Spinal cord (tissue), 10 donors: ENCODE results near the gene FAM180A. TPM values are rescaled to one million over a fixed set of nuclear protein-coding genes. Genes with fewer than 3 reads are reported as not detected.

Source experiments
- DNase-seq, 6 donors: peaks; one replicate each; pipeline versions ENCODE4 v3.0.0 to v3.0.0-alpha.2; 2013 to 2015; ENCODE audit warnings: low spot score in 6 of 6, low read depth in 4 of 6
- H3K27ac ChIP-seq: one replicate; pipeline ENCODE4 v1.5.1; 2013; ENCODE audit warnings: low read depth, low read length, control low read depth
- H3K27me3 ChIP-seq: one replicate; pipeline ENCODE4 v1.6.1; 2013; ENCODE audit warnings: low read length; ENCODE audit not compliant: control insufficient read depth, insufficient read depth
- H3K36me3 ChIP-seq: one replicate; pipeline ENCODE4 v1.6.1; 2013; ENCODE audit warnings: low read length; ENCODE audit not compliant: control insufficient read depth, insufficient read depth
- H3K4me1 ChIP-seq: one replicate; pipeline ENCODE4 v1.6.1; 2013; ENCODE audit warnings: low read length; ENCODE audit not compliant: control insufficient read depth, insufficient read depth
- H3K4me3 ChIP-seq: one replicate; pipeline ENCODE4 v1.5.1; 2013; ENCODE audit warnings: low read depth, low read length, control low read depth
- H3K9me3 ChIP-seq: one replicate; pipeline ENCODE4 v1.6.1; 2013; ENCODE audit warnings: low read length; ENCODE audit not compliant: control insufficient read depth, insufficient read depth
- WGBS: methylation state at CpG from one replicate; pipeline ENCODE4 v1.1.5; 2013; ENCODE audit warnings: missing lambda C conversion rate; ENCODE audit not compliant: insufficient coverage; 5-methylcytosine and 5-hydroxymethylcytosine counted together
- polyA plus RNA-seq, 2 donors: library from polyadenylated mRNA; unstranded; fragments of 120-200 nt; gene quantifications; one replicate each; pipeline ENCODE4 v1.2.1, GENCODE V29; 2013; ENCODE audit not compliant: insufficient read length in 2 of 2
- total RNA-seq, 2 donors: library from RNA; depleted of rRNA in 1 of 2; stranded (reverse); fragments of 120-200 nt in 1 of 2; fragments of >200 nt in 1 of 2; gene quantifications; one replicate each; pipeline versions ENCODE4 v1.2.3 to v1.2.4, GENCODE V29; 2013 to 2014
- donor health status: healthy.

The FAM180A gene
- total and polyA plus RNA-seq, 4 donors, result 0.21 to 0.99 (median 0.41) TPM

DNA sequence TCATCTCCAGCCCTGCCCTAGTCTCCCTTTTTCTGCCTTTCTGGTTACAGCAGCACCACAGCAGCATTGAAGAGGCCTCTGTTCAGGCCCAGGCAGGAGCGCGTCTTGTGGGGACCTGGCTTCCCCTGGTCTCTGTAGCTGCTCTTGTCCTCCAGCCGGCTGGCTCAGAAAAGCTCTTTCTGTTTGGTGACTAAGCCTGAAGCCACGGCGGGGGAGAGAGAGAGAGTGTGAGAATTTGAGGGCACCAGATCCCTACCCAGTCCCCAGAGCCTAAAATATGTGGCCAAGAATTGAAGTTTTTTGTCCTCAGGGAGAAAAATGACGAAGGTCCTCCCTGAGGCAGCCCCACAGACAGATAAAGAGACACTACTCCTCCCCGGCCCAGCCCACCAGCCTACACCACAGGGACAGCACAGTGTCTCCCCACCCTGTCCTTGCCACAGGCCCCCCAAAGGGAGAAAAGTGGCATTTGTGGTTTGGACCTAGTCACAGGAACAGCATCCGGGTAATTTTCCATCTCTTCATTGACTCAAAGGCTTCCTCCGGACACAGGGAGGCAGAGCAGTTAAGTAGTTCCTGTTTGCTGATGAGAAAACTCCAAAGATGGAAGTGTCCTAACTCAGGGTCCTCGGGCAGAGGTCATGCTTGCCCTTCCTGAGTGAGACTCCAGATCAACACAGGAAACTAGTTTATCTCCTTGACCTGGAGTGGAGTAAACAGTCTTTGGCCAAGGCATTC lies 13.3 kb upstream of the FAM180A start:
- Histone ChIP-seq H3K9me3 (no peaks in the 10 kb centered on the region), H3K4me1 (no peaks in the 10 kb centered on the region), H3K36me3 (no peaks in the 10 kb centered on the region), H3K27ac (no peak overlapping the region), H3K27me3 (peaks cover 2% of the 10 kb centered on the region), H3K4me3 (no peak overlapping the region)
- no peak for DNase-seq
- 90% methylated on average over 7 of the region's 10 CpGs for WGBS

DNA sequence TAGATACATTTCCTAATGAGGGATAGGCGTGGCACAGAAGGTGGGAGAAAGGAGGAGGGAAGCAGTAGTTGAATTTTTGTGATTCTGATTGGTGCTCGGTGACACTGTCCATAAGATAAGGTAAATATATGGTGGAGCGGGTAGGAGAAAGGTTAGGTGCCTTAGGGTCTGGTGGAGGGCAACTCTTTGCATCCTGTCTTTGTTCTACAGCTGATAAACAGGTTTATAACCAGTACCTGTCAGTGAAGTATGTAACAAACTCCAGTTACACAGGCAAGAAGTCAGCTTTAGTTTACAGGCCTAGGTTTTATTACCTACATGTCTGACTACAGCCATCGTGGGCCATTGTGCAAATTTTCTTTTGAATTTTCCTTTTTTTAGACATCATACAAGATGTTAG lies 10.9 kb upstream of the FAM180A start:
- Histone ChIP-seq H3K4me1 (no peaks in the 10 kb centered on the region), H3K27me3 (no peaks in the 10 kb centered on the region), H3K9me3 (no peaks in the 10 kb centered on the region), H3K36me3 (no peaks in the 10 kb centered on the region), H3K27ac (no peak overlapping the region), H3K4me3 (no peak overlapping the region)
- WGBS, result 87% methylated on average over 3 of the region's 4 CpGs
- no peak for DNase-seq

DNA sequence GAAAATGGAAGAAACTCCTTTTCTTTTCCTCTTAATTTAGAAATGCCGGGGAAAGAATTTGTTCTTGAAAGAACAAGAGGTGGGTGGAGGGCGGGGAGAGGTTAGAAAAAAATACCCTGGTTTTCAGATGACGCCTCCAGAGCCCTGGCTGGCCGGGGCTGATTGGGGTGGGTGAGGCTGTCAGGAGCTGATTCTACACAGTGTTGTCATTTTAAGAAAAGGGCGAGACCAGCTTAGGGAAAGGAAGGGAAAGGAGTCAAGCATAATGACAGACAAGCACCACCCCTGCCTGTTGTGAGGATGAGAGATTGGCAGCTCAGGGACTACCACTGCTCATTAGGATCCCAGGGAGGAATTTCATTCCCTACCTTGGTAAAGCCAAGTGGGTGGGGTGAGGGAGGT lies 9.9 kb upstream of the FAM180A start:
- Histone ChIP-seq H3K27ac (peak overlapping the region; percentile 35), H3K4me1 (no peaks in the 10 kb centered on the region), H3K9me3 (no peaks in the 10 kb centered on the region), H3K27me3 (no peaks in the 10 kb centered on the region), H3K4me3 (no peak overlapping the region), H3K36me3 (no peaks in the 10 kb centered on the region)
- WGBS, result 62% methylated on average over 5 of the region's 5 CpGs
- DNase-seq, result peak in 1 of 6 donors; percentile 35

DNA sequence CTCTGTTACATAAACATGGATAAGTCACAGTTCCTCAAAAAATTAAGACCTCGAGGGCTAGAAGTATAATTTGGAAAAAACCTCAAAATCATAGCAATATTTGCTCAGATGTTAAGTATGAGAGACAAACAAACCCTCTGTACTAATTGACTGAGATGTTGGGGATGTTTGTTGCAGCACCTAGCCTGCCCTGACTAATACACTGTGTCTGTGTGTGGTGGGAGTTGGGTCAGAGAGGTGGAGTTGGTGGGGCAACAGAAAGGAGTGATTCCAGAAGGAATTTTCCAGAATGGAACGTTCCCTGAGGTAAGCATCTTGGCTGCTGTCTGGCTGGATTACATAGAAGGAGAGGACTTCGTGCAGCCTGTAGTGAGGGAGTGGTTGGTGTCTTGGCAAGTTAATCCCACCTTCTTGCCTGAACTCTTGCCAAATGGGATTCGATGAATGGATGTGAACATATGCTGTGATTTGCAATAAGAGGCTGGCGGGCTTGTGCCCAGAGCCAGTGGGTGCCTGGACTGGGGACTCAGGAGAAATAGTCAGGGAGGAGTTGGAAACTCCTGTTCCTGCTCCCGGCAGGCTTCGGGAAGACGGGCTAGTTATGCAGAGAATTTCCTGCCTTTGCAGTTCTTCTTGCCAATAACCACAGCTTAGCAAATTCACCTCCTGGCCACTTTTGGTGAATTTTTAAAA lies 9.3 kb upstream of the FAM180A start:
- DNase-seq, result peak in 1 of 6 donors; percentile 83
- Histone ChIP-seq H3K9me3 (no peaks in the 10 kb centered on the region), H3K27me3 (no peaks in the 10 kb centered on the region), H3K27ac (peak overlapping the region; percentile 35), H3K4me1 (no peaks in the 10 kb centered on the region), H3K36me3 (no peaks in the 10 kb centered on the region), H3K4me3 (no peak overlapping the region)
- 64% methylated on average over 4 of the region's 8 CpGs for WGBS

- H3K36me3 ChIP-seq, result no peaks in the 10 kb centered on the region
- H3K4me1 ChIP-seq, result no peaks in the 10 kb centered on the region
- no peak overlapping the region for H3K27ac ChIP-seq
- no peak overlapping the region for H3K4me3 ChIP-seq
- WGBS, result 56% methylated on average over 3 of the region's 5 CpGs
- H3K9me3 ChIP-seq, result no peaks in the 10 kb centered on the region
- no peaks in the 10 kb centered on the region for H3K27me3 ChIP-seq
- DNase-seq, result no peak
These were observed 7.6 kb upstream of the FAM180A start for GRCh38 chr7:135756191-135756590.

DNA sequence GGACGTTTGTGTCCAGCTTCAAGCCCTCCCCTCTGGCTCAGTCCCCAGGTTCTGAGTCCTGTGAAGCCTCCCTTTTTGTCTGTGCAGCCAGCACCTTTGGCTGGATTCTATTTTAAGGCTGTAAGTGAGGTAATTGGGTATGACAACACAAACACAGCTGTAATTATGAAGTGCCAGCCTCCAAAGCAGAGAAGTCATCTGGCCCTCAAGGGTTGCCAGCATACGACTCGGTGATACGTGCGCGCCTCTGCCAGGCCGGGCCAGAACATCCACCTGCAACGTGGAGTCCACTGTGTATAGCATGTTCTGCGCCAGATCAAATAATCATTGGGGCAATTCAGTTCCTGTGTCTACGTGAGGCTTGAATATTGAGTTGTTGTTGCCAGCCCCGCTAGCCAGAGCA lies 6.7 kb upstream of the FAM180A start:
- WGBS, result 84% methylated on average over 11 of the region's 11 CpGs
- DNase-seq, result peak in 1 of 6 donors; percentile 36
- no peak overlapping the region for H3K4me3 ChIP-seq

GRCh38 chr7:135753616-135754413 lies 5.2 kb upstream of the FAM180A start:
- 81% methylated on average over 6 of the region's 8 CpGs for WGBS

More for the DNA sequence above, 6.7 kb upstream of the FAM180A start:
- H3K36me3 ChIP-seq, result no peaks in the 10 kb centered on the region
- no peaks in the 10 kb centered on the region for H3K9me3 ChIP-seq
- H3K27me3 ChIP-seq, result no peaks in the 10 kb centered on the region
- no peak overlapping the region for H3K27ac ChIP-seq
- no peaks in the 10 kb centered on the region for H3K4me1 ChIP-seq

DNA sequence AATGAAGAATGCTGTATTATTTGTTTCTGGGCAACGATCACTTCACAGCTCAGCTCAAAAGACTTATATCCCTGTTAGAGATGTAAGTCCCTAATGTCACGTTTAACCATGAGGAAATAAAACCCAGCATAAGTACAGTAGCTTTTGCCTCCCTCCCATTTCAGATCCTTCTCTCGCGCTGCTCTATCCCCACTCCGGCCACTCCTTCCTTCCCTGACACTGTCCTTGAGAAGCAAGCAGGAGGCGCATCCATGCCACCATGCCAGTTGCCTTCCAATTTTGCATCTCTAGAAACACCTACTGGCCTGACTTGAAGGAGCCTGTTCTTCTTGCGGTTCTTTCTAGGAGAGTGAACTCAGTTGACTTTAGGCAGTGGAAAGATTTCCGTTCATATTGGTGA lies 1.2 kb downstream of the FAM180A start:
- Histone ChIP-seq H3K9me3 (no peaks in the 10 kb centered on the region), H3K36me3 (no peaks in the 10 kb centered on the region), H3K4me3 (no peak overlapping the region), H3K27me3 (no peaks in the 10 kb centered on the region), H3K27ac (no peak overlapping the region), H3K4me1 (peaks cover 6% of the 10 kb centered on the region)
- WGBS, result 88% methylated on average over 7 of the region's 8 CpGs
- DNase-seq, result no peak

More at GRCh38 chr7:135753616-135754413, 5.2 kb upstream of the FAM180A start:
- no peak for DNase-seq
- H3K4me1 ChIP-seq, result no peaks in the 10 kb centered on the region
- H3K36me3 ChIP-seq, result no peaks in the 10 kb centered on the region
- no peak overlapping the region for H3K27ac ChIP-seq
- H3K9me3 ChIP-seq, result no peaks in the 10 kb centered on the region
- H3K27me3 ChIP-seq, result no peaks in the 10 kb centered on the region
- H3K4me3 ChIP-seq, result no peak overlapping the region

GRCh38 chr7:135745703-135746312 lies 2.8 kb downstream of the FAM180A start:
- WGBS, result 82% methylated on average over 3 of the region's 9 CpGs
- H3K4me3 ChIP-seq, result no peak overlapping the region
- H3K27ac ChIP-seq, result no peak overlapping the region
- DNase-seq, result no peak
- H3K4me1 ChIP-seq, result peaks cover 6% of the 10 kb centered on the region
- no peaks in the 10 kb centered on the region for H3K27me3 ChIP-seq
- H3K9me3 ChIP-seq, result no peaks in the 10 kb centered on the region
- H3K36me3 ChIP-seq, result no peaks in the 10 kb centered on the region
